Activated naive CD4-positive, alpha-beta T cell treated with anti-CD3 and anti-CD28 coated beads for 36 hours (primary cell): Measurements from ENCODE around the gene NAT9. TPM values are rescaled to one million over a fixed set of nuclear protein-coding genes. Genes with fewer than 3 reads are reported as not detected.

Experiments used
- CTCF ChIA-PET: fragments of 350-600 bp; sonication (Branson Sonifier 250); formaldehyde crosslinking; loops from one replicate; lab custom pipeline; 2021; ENCODE audit warnings: antibody characterized with exemption; lab: Charles Lee
- DNase-seq: peaks from one replicate; pipeline ENCODE4 v3.0.0-alpha.2; 2020
- H3K27ac Mint-ChIP-seq: one replicate; pipeline ENCODE4 v1.8.0; 2021; ENCODE audit warnings: mild to moderate bottlenecking, mixed read lengths
- H3K27me3 Mint-ChIP-seq: one replicate; pipeline ENCODE4 v1.8.0; 2021; ENCODE audit warnings: low read depth, mixed read lengths
- H3K36me3 Mint-ChIP-seq: one replicate; pipeline ENCODE4 v1.8.0; 2021; ENCODE audit warnings: low read depth, mixed read lengths
- H3K4me1 Mint-ChIP-seq: one replicate; pipeline ENCODE4 v1.8.0; 2021; ENCODE audit warnings: low read depth, mixed read lengths
- H3K4me3 Mint-ChIP-seq: one replicate; pipeline ENCODE4 v1.8.0; 2021; ENCODE audit warnings: mild to moderate bottlenecking, moderate library complexity, mixed read lengths
- H3K9me3 Mint-ChIP-seq: one replicate; pipeline ENCODE4 v1.8.0; 2021; ENCODE audit warnings: mixed read lengths
- intact Hi-C: fragments of 100-400 bp; cut with micrococcal nuclease; formaldehyde crosslinking; loops from one replicate; pipeline ENCODE4 v1.15.1; 2023
- total RNA-seq, 2 experiments: library from RNA; stranded (reverse); gene quantifications; one replicate each; pipeline ENCODE4 v1.2.3, GENCODE V29; 2021

NAT9 gene
- total RNA-seq, 2 experiments from 2014 or later, result 42.1 to 43.9 TPM

GRCh38 chr17:74773871-74774286 is 2.3 kb downstream of the NAT9 start:
- Mint-ChIP-seq H3K4me1 (peaks cover 51% of the 10 kb centered on the region), H3K36me3 (peaks cover 18% of the 10 kb centered on the region), H3K27me3 (no peaks in the 10 kb centered on the region), H3K4me3 (peak overlapping the region; percentile 53), H3K9me3 (no peaks in the 10 kb centered on the region), H3K27ac (peak overlapping the region; percentile 62)
- no peak for DNase-seq
- intact Hi-C loops, result no loop called here
- CTCF ChIA-PET, result interaction anchor here (0.6 to 3.5 kb wide), 7 partner anchors 8 to 412 kb away, joined by 4 to 16 read pairs (median 5); partner anchors contain the start of genes BTBD17 and RAB37

- no peak overlapping the region for H3K4me3 Mint-ChIP-seq
- peaks cover 52% of the 10 kb centered on the region for H3K4me1 Mint-ChIP-seq
- CTCF ChIA-PET, result interaction anchor here (1.2 to 3.5 kb wide), 5 partner anchors 14 to 36 kb away, joined by 3 to 16 read pairs (median 7); partner anchors contain the start of gene RAB37
- intact Hi-C loops, result no loop called here
- H3K36me3 Mint-ChIP-seq, result peaks cover 22% of the 10 kb centered on the region
- no peaks in the 10 kb centered on the region for H3K27me3 Mint-ChIP-seq
- H3K9me3 Mint-ChIP-seq, result no peaks in the 10 kb centered on the region
- DNase-seq, result no peak
- no peak overlapping the region for H3K27ac Mint-ChIP-seq
Measured at GRCh38 chr17:74773414-74773813, 2.7 kb downstream of the NAT9 start.

- Mint-ChIP-seq H3K36me3 (peaks cover 23% of the 10 kb centered on the region), H3K4me1 (peaks cover 41% of the 10 kb centered on the region), H3K27ac (no peak overlapping the region), H3K27me3 (no peaks in the 10 kb centered on the region), H3K4me3 (no peak overlapping the region), H3K9me3 (no peaks in the 10 kb centered on the region)
- intact Hi-C loops, result no loop called here
- no peak for DNase-seq
- CTCF ChIA-PET, result interaction anchor here (0.9 to 3.6 kb wide), 8 partner anchors 9 to 90 kb away, joined by 3 to 30 read pairs (median 4); partner anchors contain the start of gene RAB37
Measured at GRCh38 chr17:74772053-74772452, 4.1 kb downstream of the NAT9 start.

- Mint-ChIP-seq H3K36me3 (peaks cover 25% of the 10 kb centered on the region), H3K4me3 (no peak overlapping the region), H3K27ac (no peak overlapping the region), H3K27me3 (no peaks in the 10 kb centered on the region), H3K9me3 (no peaks in the 10 kb centered on the region), H3K4me1 (peaks cover 37% of the 10 kb centered on the region)
- intact Hi-C loops, result no loop called here
- DNase-seq, result no peak
- CTCF ChIA-PET, result interaction anchor here (0.6 to 3.6 kb wide), 20 partner anchors 8 to 116 kb away, joined by 3 to 59 read pairs (median 5); partner anchors contain the start of gene RAB37
Measured at GRCh38 chr17:74771319-74771914, 4.7 kb downstream of the NAT9 start.

GRCh38 chr17:74770498-74771318 is 5.4 kb downstream of the NAT9 start:
- H3K4me3 Mint-ChIP-seq, result no peak overlapping the region
- H3K9me3 Mint-ChIP-seq, result no peaks in the 10 kb centered on the region
- intact Hi-C loops, result loop anchor here (1.0 kb wide), 4 partner anchors 11 to 113 kb away; partner anchors contain the start of gene NHERF1
- peak overlapping the region; percentile 79 for H3K27ac Mint-ChIP-seq
- peaks cover 20% of the 10 kb centered on the region for H3K36me3 Mint-ChIP-seq
- DNase-seq, result peak; percentile 84
- CTCF ChIA-PET, result interaction anchor here (0.6 to 3.6 kb wide), 19 partner anchors 9 to 116 kb away, joined by 3 to 59 read pairs (median 5); partner anchors contain the start of gene RAB37
- H3K27me3 Mint-ChIP-seq, result no peaks in the 10 kb centered on the region
- H3K4me1 Mint-ChIP-seq, result peaks cover 32% of the 10 kb centered on the region

GRCh38 chr17:74769856-74770497 is 6.2 kb downstream of the NAT9 start:
- Mint-ChIP-seq H3K27me3 (no peaks in the 10 kb centered on the region), H3K9me3 (no peaks in the 10 kb centered on the region), H3K4me1 (peaks cover 27% of the 10 kb centered on the region), H3K27ac (peak overlapping the region; percentile 79), H3K4me3 (no peak overlapping the region), H3K36me3 (peaks cover 19% of the 10 kb centered on the region)
- intact Hi-C loops, result loop anchor here (1.0 kb wide), 4 partner anchors 11 to 113 kb away; partner anchors contain the start of gene NHERF1
- CTCF ChIA-PET, result interaction anchor here (0.6 to 3.6 kb wide), 10 partner anchors 10 to 113 kb away, joined by 3 to 59 read pairs (median 10); partner anchors contain the start of gene RAB37
- DNase-seq, result no peak

GRCh38 chr17:74769266-74769855 is 6.8 kb downstream of the NAT9 start:
- Mint-ChIP-seq H3K27ac (peak overlapping the region; percentile 71), H3K36me3 (peaks cover 19% of the 10 kb centered on the region), H3K27me3 (no peaks in the 10 kb centered on the region), H3K4me3 (no peak overlapping the region), H3K9me3 (no peaks in the 10 kb centered on the region), H3K4me1 (peaks cover 27% of the 10 kb centered on the region)
- no peak for DNase-seq
- intact Hi-C loops, result no loop called here
- CTCF ChIA-PET, result interaction anchor here (0.6 to 3.6 kb wide), 8 partner anchors 10 to 112 kb away, joined by 3 to 59 read pairs (median 8); partner anchors contain the start of gene RAB37

- no peaks in the 10 kb centered on the region for H3K9me3 Mint-ChIP-seq
- CTCF ChIA-PET, result interaction anchor here (1.3 to 3.6 kb wide), 4 partner anchors 9 to 111 kb away, joined by 4 to 59 read pairs (median 31); no protein-coding TSS in a partner anchor
- H3K27ac Mint-ChIP-seq, result peak overlapping the region; percentile 71
- H3K36me3 Mint-ChIP-seq, result peaks cover 15% of the 10 kb centered on the region
- no peaks in the 10 kb centered on the region for H3K27me3 Mint-ChIP-seq
- peaks cover 22% of the 10 kb centered on the region for H3K4me1 Mint-ChIP-seq
- intact Hi-C loops, result no loop called here
- DNase-seq, result no peak
- no peak overlapping the region for H3K4me3 Mint-ChIP-seq
Measured at GRCh38 chr17:74768763-74769114, 7.4 kb downstream of the NAT9 start.

GRCh38 chr17:74768069-74768762 is 7.9 kb downstream of the NAT9 start:
- H3K27ac Mint-ChIP-seq, result peak overlapping the region; percentile 71
- CTCF ChIA-PET, result interaction anchor here (1.0 kb wide), 1 partner anchor 8 kb away, joined by 4 read pairs; the partner anchor contains the start of gene NAT9
- H3K36me3 Mint-ChIP-seq, result peaks cover 15% of the 10 kb centered on the region
- no peaks in the 10 kb centered on the region for H3K27me3 Mint-ChIP-seq
- intact Hi-C loops, result no loop called here
- H3K4me1 Mint-ChIP-seq, result peaks cover 20% of the 10 kb centered on the region
- DNase-seq, result no peak
- no peaks in the 10 kb centered on the region for H3K9me3 Mint-ChIP-seq
- no peak overlapping the region for H3K4me3 Mint-ChIP-seq

- Mint-ChIP-seq H3K27ac (no peak overlapping the region), H3K4me1 (peaks cover 16% of the 10 kb centered on the region), H3K9me3 (no peaks in the 10 kb centered on the region), H3K27me3 (no peaks in the 10 kb centered on the region), H3K4me3 (no peak overlapping the region), H3K36me3 (peaks cover 11% of the 10 kb centered on the region)
- CTCF ChIA-PET, result interaction anchor here (1.0 kb wide), 1 partner anchor 9 kb away, joined by 4 read pairs; the partner anchor contains the start of gene NAT9
- no peak for DNase-seq
- intact Hi-C loops, result no loop called here
Measured at GRCh38 chr17:74767111-74767516, 9.0 kb downstream of the NAT9 start.

- Mint-ChIP-seq H3K27ac (peak overlapping the region; percentile 56), H3K4me1 (peaks cover 16% of the 10 kb centered on the region)
- intact Hi-C loops, result no loop called here
Measured at GRCh38 chr17:74766413-74766812, 9.7 kb downstream of the NAT9 start.

More at GRCh38 chr17:74766413-74766812, 9.7 kb downstream of the NAT9 start:
- CTCF ChIA-PET, result no interaction called here
- Mint-ChIP-seq H3K36me3 (peaks cover 11% of the 10 kb centered on the region), H3K27me3 (no peaks in the 10 kb centered on the region), H3K9me3 (no peaks in the 10 kb centered on the region), H3K4me3 (no peak overlapping the region)
- no peak for DNase-seq
